ENCODE measurements around the gene MALRD1. TPM values are rescaled to one million over a fixed set of nuclear protein-coding genes. Genes with fewer than 3 reads are reported as not detected.

MALRD1 gene
- total RNA-seq, 1 experiment from 2014 or later: 0.69 TPM

- no peak overlapping the region for H3K4me3 ChIP-seq (ENCODE audit: insufficient read depth, low read depth, low read length)
- DNase-seq: no peak
- no peaks in the 10 kb centered on the region for H3K27me3 ChIP-seq (ENCODE audit: control insufficient read depth, insufficient read depth, low read length)
- no peaks in the 10 kb centered on the region for H3K36me3 ChIP-seq (replicated peaks; ENCODE audit: control insufficient read depth, insufficient read depth, low read length)
These were observed 540.0 kb downstream of the MALRD1 start for GRCh38 chr10:19588608-19589007.

- Histone ChIP-seq H3K36me3 (replicated peaks; ENCODE audit: control insufficient read depth, insufficient read depth, low read length) (no peaks in the 10 kb centered on the region), H3K4me3 (ENCODE audit: insufficient read depth, low read depth, low read length) (no peak overlapping the region), H3K27me3 (ENCODE audit: control insufficient read depth, insufficient read depth, low read length) (no peaks in the 10 kb centered on the region)
- no peak for DNase-seq
These were observed 543.7 kb downstream of the MALRD1 start for GRCh38 chr10:19592276-19592675.

GRCh38 chr10:19595212-19595845 lies 546.7 kb downstream of the MALRD1 start:
- Histone ChIP-seq H3K4me3 (ENCODE audit: insufficient read depth, low read depth, low read length) (no peak overlapping the region), H3K27me3 (ENCODE audit: control insufficient read depth, insufficient read depth, low read length) (no peaks in the 10 kb centered on the region), H3K36me3 (replicated peaks; ENCODE audit: control insufficient read depth, insufficient read depth, low read length) (no peaks in the 10 kb centered on the region)
- no peak for DNase-seq

- Histone ChIP-seq H3K36me3 (replicated peaks; ENCODE audit: control insufficient read depth, insufficient read depth, low read length) (no peaks in the 10 kb centered on the region), H3K4me3 (ENCODE audit: insufficient read depth, low read depth, low read length) (no peak overlapping the region), H3K27me3 (ENCODE audit: control insufficient read depth, insufficient read depth, low read length) (no peaks in the 10 kb centered on the region)
- DNase-seq: no peak
These were observed 557.2 kb downstream of the MALRD1 start for GRCh38 chr10:19605806-19606205.

GRCh38 chr10:19606968-19607367 lies 558.4 kb downstream of the MALRD1 start:
- no peak for DNase-seq
- no peaks in the 10 kb centered on the region for H3K36me3 ChIP-seq (replicated peaks; ENCODE audit: control insufficient read depth, insufficient read depth, low read length)
- H3K4me3 ChIP-seq (ENCODE audit: insufficient read depth, low read depth, low read length): no peak overlapping the region
- no peaks in the 10 kb centered on the region for H3K27me3 ChIP-seq (ENCODE audit: control insufficient read depth, insufficient read depth, low read length)

GRCh38 chr10:19611775-19612174 lies 563.2 kb downstream of the MALRD1 start:
- Histone ChIP-seq H3K27me3 (ENCODE audit: control insufficient read depth, insufficient read depth, low read length) (no peaks in the 10 kb centered on the region), H3K4me3 (ENCODE audit: insufficient read depth, low read depth, low read length) (no peak overlapping the region), H3K36me3 (replicated peaks; ENCODE audit: control insufficient read depth, insufficient read depth, low read length) (no peaks in the 10 kb centered on the region)
- DNase-seq: no peak

- H3K27me3 ChIP-seq (ENCODE audit: control insufficient read depth, insufficient read depth, low read length): no peaks in the 10 kb centered on the region
- no peaks in the 10 kb centered on the region for H3K36me3 ChIP-seq (replicated peaks; ENCODE audit: control insufficient read depth, insufficient read depth, low read length)
- DNase-seq: no peak
- H3K4me3 ChIP-seq (ENCODE audit: insufficient read depth, low read depth, low read length): no peak overlapping the region
These were observed 568.4 kb downstream of the MALRD1 start for GRCh38 chr10:19616966-19617365.

GRCh38 chr10:19620811-19621210 lies 572.2 kb downstream of the MALRD1 start:
- no peak overlapping the region for H3K4me3 ChIP-seq (ENCODE audit: insufficient read depth, low read depth, low read length)
- no peak for DNase-seq
- no peaks in the 10 kb centered on the region for H3K36me3 ChIP-seq (replicated peaks; ENCODE audit: control insufficient read depth, insufficient read depth, low read length)
- H3K27me3 ChIP-seq (ENCODE audit: control insufficient read depth, insufficient read depth, low read length): no peaks in the 10 kb centered on the region

GRCh38 chr10:19623321-19623720 lies 574.7 kb downstream of the MALRD1 start:
- no peak overlapping the region for H3K4me3 ChIP-seq (ENCODE audit: insufficient read depth, low read depth, low read length)
- H3K36me3 ChIP-seq (replicated peaks; ENCODE audit: control insufficient read depth, insufficient read depth, low read length): no peaks in the 10 kb centered on the region
- DNase-seq: no peak
- no peaks in the 10 kb centered on the region for H3K27me3 ChIP-seq (ENCODE audit: control insufficient read depth, insufficient read depth, low read length)

GRCh38 chr10:19626156-19626555 lies 577.6 kb downstream of the MALRD1 start:
- no peaks in the 10 kb centered on the region for H3K36me3 ChIP-seq (replicated peaks; ENCODE audit: control insufficient read depth, insufficient read depth, low read length)

GRCh38 chr10:19628767-19629560 lies 580.4 kb downstream of the MALRD1 start:
- H3K27me3 ChIP-seq (ENCODE audit: control insufficient read depth, insufficient read depth, low read length): no peaks in the 10 kb centered on the region
- H3K36me3 ChIP-seq (replicated peaks; ENCODE audit: control insufficient read depth, insufficient read depth, low read length): no peaks in the 10 kb centered on the region
- peak; percentile 0 for DNase-seq
- no peak overlapping the region for H3K4me3 ChIP-seq (ENCODE audit: insufficient read depth, low read depth, low read length)

More at GRCh38 chr10:19626156-19626555, 577.6 kb downstream of the MALRD1 start:
- H3K27me3 ChIP-seq (ENCODE audit: control insufficient read depth, insufficient read depth, low read length): no peaks in the 10 kb centered on the region
- no peak for DNase-seq
- no peak overlapping the region for H3K4me3 ChIP-seq (ENCODE audit: insufficient read depth, low read depth, low read length)

GRCh38 chr10:19629567-19629966 lies 581.0 kb downstream of the MALRD1 start:
- Histone ChIP-seq H3K4me3 (ENCODE audit: insufficient read depth, low read depth, low read length) (no peak overlapping the region), H3K36me3 (replicated peaks; ENCODE audit: control insufficient read depth, insufficient read depth, low read length) (no peaks in the 10 kb centered on the region), H3K27me3 (ENCODE audit: control insufficient read depth, insufficient read depth, low read length) (no peaks in the 10 kb centered on the region)
- peak; percentile 8 for DNase-seq

GRCh38 chr10:19634163-19634562 lies 585.6 kb downstream of the MALRD1 start:
- H3K27me3 ChIP-seq (ENCODE audit: control insufficient read depth, insufficient read depth, low read length): no peaks in the 10 kb centered on the region
- DNase-seq: no peak
- no peaks in the 10 kb centered on the region for H3K36me3 ChIP-seq (replicated peaks; ENCODE audit: control insufficient read depth, insufficient read depth, low read length)
- no peak overlapping the region for H3K4me3 ChIP-seq (ENCODE audit: insufficient read depth, low read depth, low read length)

- H3K4me3 ChIP-seq (ENCODE audit: insufficient read depth, low read depth, low read length): no peak overlapping the region
- no peaks in the 10 kb centered on the region for H3K27me3 ChIP-seq (ENCODE audit: control insufficient read depth, insufficient read depth, low read length)
- no peaks in the 10 kb centered on the region for H3K36me3 ChIP-seq (replicated peaks; ENCODE audit: control insufficient read depth, insufficient read depth, low read length)
- DNase-seq: no peak
These were observed 589.7 kb downstream of the MALRD1 start for GRCh38 chr10:19638182-19638895.

GRCh38 chr10:19638896-19639233 lies 590.3 kb downstream of the MALRD1 start:
- H3K36me3 ChIP-seq (replicated peaks; ENCODE audit: control insufficient read depth, insufficient read depth, low read length): no peaks in the 10 kb centered on the region
- no peak for DNase-seq
- H3K4me3 ChIP-seq (ENCODE audit: insufficient read depth, low read depth, low read length): no peak overlapping the region
- H3K27me3 ChIP-seq (ENCODE audit: control insufficient read depth, insufficient read depth, low read length): no peaks in the 10 kb centered on the region
